ENCODE results near the gene BMAL1. TPM values are rescaled to one million over a fixed set of nuclear protein-coding genes. Genes with fewer than 3 reads are reported as not detected.
A peak's percentile ranks its signal among the peaks of the same experiment; 100 is the strongest.

BMAL1 gene
- total RNA-seq, 2 experiments from 2014 or later, result 71.3 to 73.3 TPM

- no peaks in the 10 kb centered on the region for H3K9me3 Mint-ChIP-seq
- Histone ChIP-seq H3K36me3 (ENCODE audit: insufficient read depth, low read length) (no peaks in the 10 kb centered on the region), H3K9me3 (ENCODE audit: control insufficient read depth in 1 of 2, insufficient read depth in 1 of 2, low read length in 2 of 2) (no peaks in the 10 kb centered on the region), H3K27ac (ENCODE audit: low read depth in 1 of 2, low read length in 2 of 2) (no peak overlapping the region), H3K4me1 (ENCODE audit: insufficient read depth, low read length) (peaks cover 57% of the 10 kb centered on the region), H3K27me3 (ENCODE audit: control insufficient read depth in 1 of 2, insufficient read depth in 2 of 2, low read length in 2 of 2) (no peaks in the 10 kb centered on the region), H3K4me3 (ENCODE audit: low read length) (no peak overlapping the region)
- peak overlapping the region; percentile 85 for H3K27ac Mint-ChIP-seq
- DNase-seq, result no peak
- POLR2A ChIA-PET, result no interaction called here
- no peaks in the 10 kb centered on the region for H3K27me3 Mint-ChIP-seq
- H3K4me3 Mint-ChIP-seq, result peak overlapping the region; percentile 93
- CTCF ChIA-PET, result no interaction called here
- TF ChIP-seq CTCF (IDR thresholded peaks at IDR 0.05), result no peak
- H3K36me3 Mint-ChIP-seq (ENCODE audit: low read depth), result peaks cover 23% of the 10 kb centered on the region
- peaks cover 79% of the 10 kb centered on the region for H3K4me1 Mint-ChIP-seq (ENCODE audit: low read depth)
- no peak for ATAC-seq (ENCODE audit: poor library complexity)
- intact Hi-C loops (cut with DNase I, micrococcal nuclease), result loop anchor here in 1 of 2 experiments (5.0 kb wide), 1 partner anchor 62 kb away; no protein-coding TSS in a partner anchor
Measured at GRCh38 chr11:13280777-13281176, 3.2 kb downstream of the BMAL1 start.

DNA sequence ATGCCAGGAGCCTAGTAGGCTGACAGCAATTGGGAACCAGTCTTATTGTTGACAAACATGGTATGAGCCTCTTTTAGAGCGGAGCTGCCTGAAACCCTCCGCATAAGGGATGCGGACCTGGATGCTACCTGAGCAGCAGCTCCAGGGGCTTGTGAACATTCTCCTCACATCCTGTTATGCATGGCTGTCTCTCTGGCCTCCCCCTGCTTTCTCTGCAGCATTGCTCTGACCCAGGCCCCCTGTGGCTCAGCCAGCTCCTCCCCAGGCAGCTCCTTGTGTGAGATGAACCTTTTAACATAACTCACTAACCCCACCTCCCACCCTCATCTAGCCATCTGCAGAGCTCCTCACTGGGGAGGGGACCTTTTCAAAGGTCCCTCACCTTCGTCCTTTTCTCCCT lies 6.0 kb downstream of the BMAL1 start:
- Mint-ChIP-seq H3K4me3 (no peak overlapping the region), H3K36me3 (ENCODE audit: low read depth) (peaks cover 13% of the 10 kb centered on the region), H3K4me1 (ENCODE audit: low read depth) (peaks cover 96% of the 10 kb centered on the region), H3K9me3 (no peaks in the 10 kb centered on the region), H3K27me3 (no peaks in the 10 kb centered on the region), H3K27ac (no peak overlapping the region)
- CTCF ChIA-PET, result no interaction called here
- H3K4me3 ChIP-seq (ENCODE audit: low read length), result no peak overlapping the region
- peaks cover 60% of the 10 kb centered on the region for H3K4me1 ChIP-seq (ENCODE audit: insufficient read depth, low read length)
- no peaks in the 10 kb centered on the region for H3K9me3 ChIP-seq (ENCODE audit: control insufficient read depth in 1 of 2, insufficient read depth in 1 of 2, low read length in 2 of 2)
- no peak for TF ChIP-seq CTCF (IDR thresholded peaks at IDR 0.05)
- intact Hi-C loops (cut with DNase I, micrococcal nuclease), result loop anchor here in 1 of 2 experiments (5.0 kb wide), 1 partner anchor 59 kb away; no protein-coding TSS in a partner anchor
- DNase-seq, result no peak
- no peaks in the 10 kb centered on the region for H3K27me3 ChIP-seq (ENCODE audit: control insufficient read depth in 1 of 2, insufficient read depth in 2 of 2, low read length in 2 of 2)
- H3K36me3 ChIP-seq (ENCODE audit: insufficient read depth, low read length), result no peaks in the 10 kb centered on the region
- no peak overlapping the region for H3K27ac ChIP-seq (ENCODE audit: low read depth in 1 of 2, low read length in 2 of 2)
- POLR2A ChIA-PET, result no interaction called here
- no peak for ATAC-seq (ENCODE audit: poor library complexity)

GRCh38 chr11:13284776-13285588 lies 7.4 kb downstream of the BMAL1 start:
- Mint-ChIP-seq H3K4me1 (ENCODE audit: low read depth) (peaks cover 97% of the 10 kb centered on the region), H3K4me3 (no peak overlapping the region), H3K27ac (peak overlapping the region; percentile 17), H3K36me3 (ENCODE audit: low read depth) (peaks cover 13% of the 10 kb centered on the region), H3K27me3 (no peaks in the 10 kb centered on the region), H3K9me3 (no peaks in the 10 kb centered on the region)
- H3K4me1 ChIP-seq (ENCODE audit: insufficient read depth, low read length), result peaks cover 53% of the 10 kb centered on the region
- no peaks in the 10 kb centered on the region for H3K36me3 ChIP-seq (ENCODE audit: insufficient read depth, low read length)
- no peak overlapping the region for H3K27ac ChIP-seq (ENCODE audit: low read depth in 1 of 2, low read length in 2 of 2)
- CTCF ChIA-PET, result interaction anchor here (3.2 kb wide), 1 partner anchor 51 kb away, joined by 13 read pairs; no protein-coding TSS in a partner anchor
- no peak for TF ChIP-seq CTCF (IDR thresholded peaks at IDR 0.05)
- no peaks in the 10 kb centered on the region for H3K27me3 ChIP-seq (ENCODE audit: control insufficient read depth in 1 of 2, insufficient read depth in 2 of 2, low read length in 2 of 2)
- no peak for DNase-seq
- intact Hi-C loops (cut with DNase I, micrococcal nuclease), result loop anchor here in 1 of 2 experiments (5.0 kb wide), 1 partner anchor 57 kb away; no protein-coding TSS in a partner anchor
- POLR2A ChIA-PET, result no interaction called here
- no peak for ATAC-seq (ENCODE audit: poor library complexity)
- no peak overlapping the region for H3K4me3 ChIP-seq (ENCODE audit: low read length)
- H3K9me3 ChIP-seq (ENCODE audit: control insufficient read depth in 1 of 2, insufficient read depth in 1 of 2, low read length in 2 of 2), result no peaks in the 10 kb centered on the region

All from CD4-positive, alpha-beta T cell (primary cell).